K562 (cell line): ENCODE results near the gene GLT1D1. TPM values are rescaled to one million over a fixed set of nuclear protein-coding genes. Genes with fewer than 3 reads are reported as not detected.

Experiments used
- ATAC-seq: fragments of 200-7000 bp; cut with Tn5 transposase; 3 replicates; pipeline ENCODE4 v1.9.1; 2020; ENCODE audit warnings: moderate library complexity
- BruUV-seq: library from RNA; stranded (reverse); fragments of 400-500 nt; replicated peaks from 2 replicates; lab custom pipeline; 2021; lab: Mats Ljungman, UMichigan
- CTCF ChIA-PET: fragments of 300-600 bp; formaldehyde crosslinking; extraction: SDS; loops from one replicate; lab custom pipeline; 2021; ENCODE audit warnings: low intra/inter-chr PET ratio; lab: Yijun Ruan, JAX
- POLR2A ChIA-PET: fragments of 300-600, 350-650 bp; sonication (Branson Sonifier 250); formaldehyde crosslinking; extraction: SDS; loops from one replicate; lab custom pipeline; 2021; ENCODE audit warnings: antibody characterized with exemption, inconsistent platforms; lab: Yijun Ruan, JAX
- DNase-seq, 4 experiments: peaks; one replicate each; pipeline versions ENCODE4 v3.0.0 to v3.0.0-alpha.2; 2011 to 2018; ENCODE audit warnings: low spot score in 3 of 4, mixed read lengths in 3 of 4; ENCODE audit errors: extremely low read depth in 1 of 4
- FAIRE-seq: peaks from 2 replicates; lab custom pipeline; 2011; peaks lifted over from hg19 to GRCh38; lab: Jason Lieb, UNC
- H2AFZ ChIP-seq: 2 replicates; pipeline ENCODE4 v1.6.0; 2011; ENCODE audit warnings: low read depth, low read length, control low read depth, inconsistent platforms
- H3K27ac ChIP-seq: fragments of 200-600 bp; 3 replicates; pipeline ENCODE4 v1.8.0; 2011; ENCODE audit warnings: low read depth, mild to moderate bottlenecking, control low read depth, inconsistent platforms, low read length, moderate library complexity, mixed read lengths; ENCODE audit errors: extremely low read depth
- H3K27me3 ChIP-seq, 2 experiments: fragments of 300-600 bp in 1 of 2; 2 replicates in 1 of 2; 3 replicates in 1 of 2; pipeline versions ENCODE4 v1.6.0 to v1.8.0; 2011; ENCODE audit warnings: inconsistent platforms in 2 of 2, low read length in 2 of 2, mild to moderate bottlenecking in 1 of 2, mixed read lengths in 1 of 2, moderate library complexity in 1 of 2; ENCODE audit not compliant: control insufficient read depth in 2 of 2, insufficient read depth in 2 of 2
- H3K36me3 ChIP-seq: fragments of 300-600 bp; 3 replicates; pipeline ENCODE4 v1.8.0; 2011; ENCODE audit warnings: mild to moderate bottlenecking, low read length, inconsistent platforms; ENCODE audit not compliant: control insufficient read depth, insufficient read depth
- H3K4me1 ChIP-seq, 2 experiments: fragments of 200-600 bp in 1 of 2; replicated peaks in 1 of 2; 2 replicates in 1 of 2; 3 replicates in 1 of 2; pipeline versions ENCODE4 v1.5.1 to v1.8.0; 2011; ENCODE audit warnings: inconsistent platforms in 2 of 2, low read length in 2 of 2, mild to moderate bottlenecking in 1 of 2, mixed read lengths in 1 of 2, moderate library complexity in 1 of 2; ENCODE audit not compliant: control insufficient read depth in 2 of 2, insufficient read depth in 2 of 2
- H3K4me2 ChIP-seq: 2 replicates; pipeline ENCODE4 v1.6.1; 2011; ENCODE audit warnings: low read length, control low read depth, inconsistent platforms, mixed read lengths; ENCODE audit not compliant: insufficient read depth
- H3K4me3 ChIP-seq: fragments of 200-600 bp; sonication (generic), shearing (Covaris generic); 2 replicates; pipeline ENCODE4 v1.5.1; 2016; ENCODE audit warnings: control low read depth, inconsistent platforms
- H3K79me2 ChIP-seq: fragments of 200-600 bp; 3 replicates; pipeline ENCODE4 v1.8.0; 2011; ENCODE audit warnings: low read length, inconsistent platforms; ENCODE audit not compliant: control insufficient read depth, insufficient read depth
- H3K9ac ChIP-seq, 2 experiments: 2 replicates each; pipeline versions ENCODE4 v1.6.0 to v1.6.1; 2011; ENCODE audit warnings: low read depth in 2 of 2, low read length in 2 of 2, control low read depth in 1 of 2, inconsistent platforms in 1 of 2, mild to moderate bottlenecking in 1 of 2, mixed read lengths in 1 of 2; ENCODE audit not compliant: insufficient read depth in 1 of 2
- H3K9me1 ChIP-seq: one replicate; pipeline ENCODE4 v1.6.0; 2011; ENCODE audit warnings: inconsistent platforms, mild to moderate bottlenecking, low read length, moderate library complexity; ENCODE audit not compliant: control insufficient read depth, insufficient read depth
- H3K9me3 ChIP-seq: replicated peaks from 2 replicates; pipeline ENCODE4 v1.5.1; 2011; ENCODE audit warnings: low read depth, low read length, inconsistent platforms; ENCODE audit not compliant: control insufficient read depth, insufficient read depth
- H4K20me1 ChIP-seq: replicated peaks from 2 replicates; pipeline ENCODE4 v1.6.1; 2011; ENCODE audit warnings: low read length, inconsistent platforms, mixed read lengths; ENCODE audit not compliant: control insufficient read depth, insufficient read depth
- DEAF1 ChIP-seq: fragments of 450-650 bp; formaldehyde crosslinking; IDR thresholded peaks from 2 replicates; pipeline ENCODE4 v1.4.0; 2020; ENCODE audit warnings: mild to moderate bottlenecking, moderate library complexity
- KLF13 ChIP-seq: fragments of 450-650 bp; IDR thresholded peaks from 2 replicates; pipeline ENCODE4 v1.6.1; 2016; ENCODE audit warnings: missing genetic modification characterization, low read depth, mild to moderate bottlenecking, missing compliant biosample characterization, moderate library complexity, borderline replicate concordance
- NEUROD1 ChIP-seq: fragments of 150-350 bp; IDR thresholded peaks from 2 replicates; pipeline ENCODE4 v1.6.1; 2014; ENCODE audit warnings: borderline replicate concordance, low read length, low read depth; ENCODE audit not compliant: partially characterized antibody
- RNF219 ChIP-seq: fragments of 250-450 bp; sonication (Bioruptor Pico); IDR thresholded peaks from 2 replicates; pipeline ENCODE4 v1.5.0; 2022; ENCODE audit warnings: mild to moderate bottlenecking
- SETDB1 ChIP-seq: IDR thresholded peaks from one replicate; pipeline ENCODE4 v1.6.1; 2012; ENCODE audit warnings: low read length, control low read depth, inconsistent platforms
- SIX5 ChIP-seq, 2 experiments: IDR thresholded peaks; 2 replicates each; pipeline ENCODE4 v1.6.1; 2011; ENCODE audit warnings: low read length in 2 of 2, borderline replicate concordance in 1 of 2, low read depth in 1 of 2, mild to moderate bottlenecking in 1 of 2, moderate library complexity in 1 of 2; ENCODE audit not compliant: insufficient read depth in 1 of 2
- SMARCA5 ChIP-seq: fragments of 450-650 bp; IDR thresholded peaks from 2 replicates; pipeline ENCODE4 v1.6.1; 2016
- TAF9B ChIP-seq: fragments of 450-650 bp; IDR thresholded peaks from 2 replicates; pipeline ENCODE4 v1.6.1; 2018; ENCODE audit warnings: mild to moderate bottlenecking; ENCODE audit not compliant: partially characterized antibody
- THAP7 ChIP-seq: fragments of 250-450 bp; sonication (Bioruptor Pico); IDR thresholded peaks from 2 replicates; pipeline ENCODE4 v1.5.0; 2021
- ZNF76 ChIP-seq: fragments of 250-450 bp; sonication (Bioruptor Pico); IDR thresholded peaks from 2 replicates; pipeline ENCODE4 v1.4.0; 2020; ENCODE audit warnings: mild to moderate bottlenecking, moderate library complexity, borderline replicate concordance
- WGBS: fragments of 100-300 bp; shearing (Covaris generic); methylation state at CpG from one replicate; pipeline ENCODE4 v1.1.6; 2016; ENCODE audit warnings: low coverage, mixed read lengths; ENCODE audit not compliant: insufficient coverage; ENCODE audit errors: missing lambda C conversion rate; 5-methylcytosine and 5-hydroxymethylcytosine counted together
- in situ Hi-C: fragments of 300-500 bp; cut with MboI; formaldehyde crosslinking; loops from 4 replicates; pipeline ENCODE4 v1.15.0; 2018; ENCODE audit warnings: inconsistent platforms, mixed read lengths
- intact Hi-C: fragments of 100-400 bp; cut with micrococcal nuclease; formaldehyde crosslinking; loops from 2 replicates; pipeline ENCODE4 v1.14.2; 2022
- polyA plus RNA-seq, 8 experiments: library from polyadenylated mRNA; depleted of rRNA in 4 of 8; stranded (reverse) in 5 of 8; unstranded in 3 of 8; fragments of >200 nt; fragmentation: Nextera tagmentation in 2 of 8; fragmentation: Illumina TruSeq in 1 of 8; extraction: Ambion mirVana in 2 of 8; extraction: Trizol in 1 of 8; gene quantifications; 2 replicates each; pipeline versions ENCODE4 v1.2.1 to v1.2.3, GENCODE V29; 2011 to 2014; ENCODE audit warnings: inconsistent platforms in 1 of 8, missing spikeins in 1 of 8
- total RNA-seq, 7 experiments: library from RNA; depleted of rRNA in 6 of 7; stranded (reverse); fragments of >200 nt in 6 of 7; fragmentation: Illumina TruSeq in 2 of 7; extraction: Trizol in 2 of 7; gene quantifications; 2 replicates each; pipeline versions ENCODE4 v1.2.1 to v1.2.3, GENCODE V29; 2011 to 2021; ENCODE audit warnings: low replicate concordance in 1 of 7

GLT1D1 gene
- total and polyA plus RNA-seq, 9 of the 15 experiments (the other 6 are each of a cell fraction or from before 2014, with no cell fraction given) = 0.04 TPM; not detected in 8

GRCh38 chr12:128853600-128854197, 421 bp downstream of the GLT1D1 start (continued):
- no peak for TF ChIP-seq KLF13 (tag)
- no peak for TF ChIP-seq SIX5 (IDR thresholded peaks at IDR 0.05; ENCODE audit: borderline replicate concordance in 1 of 2, insufficient read depth in 1 of 2, low read depth in 1 of 2, low read length in 2 of 2)
- TF ChIP-seq SMARCA5 = no peak
- TF ChIP-seq DEAF1 (CRISPR knock-in tag) = no peak
- TF ChIP-seq NEUROD1 = no peak
- no peak for TF ChIP-seq SETDB1

- Histone ChIP-seq H3K9ac (no peak overlapping the region), H2AFZ (no peak overlapping the region), H3K36me3 (no peaks in the 10 kb centered on the region), H3K4me1 (no peaks in the 10 kb centered on the region; a peak in 1 of 5 replicates), H3K27ac (no peak overlapping the region), H3K9me1 (no peaks in the 10 kb centered on the region), H3K9me3 (no peaks in the 10 kb centered on the region), H3K4me3 (no peak overlapping the region), H3K4me2 (no peak overlapping the region), H3K27me3 (peaks cover 22 to 52% of the 10 kb centered on the region in 2 experiments), H4K20me1 (no peaks in the 10 kb centered on the region), H3K79me2 (no peaks in the 10 kb centered on the region)
- in situ Hi-C loops (no loop called here), intact Hi-C loops (no loop called here)
- POLR2A ChIA-PET = interaction anchor here (0.6 kb wide), 1 partner anchor 867 kb away, joined by 3 read pairs; no protein-coding TSS in a partner anchor
- no TSS peak for BruUV-seq
- ATAC-seq = no peak
- no peak for FAIRE-seq
- 3% methylated on average over 8 of the region's 9 CpGs for WGBS
- CTCF ChIA-PET = no interaction called here
- TF ChIP-seq ZNF76 (CRISPR knock-in tag) = no peak
- no peak for TF ChIP-seq TAF9B
- TF ChIP-seq THAP7 (CRISPR knock-in tag) = no peak
- no peak for TF ChIP-seq RNF219 (CRISPR knock-in tag)
- DNase-seq = no peak
Measured at GRCh38 chr12:128856035-128856790, 2.9 kb downstream of the GLT1D1 start.
